GM12864 (cell line): ENCODE data around the gene GPBAR1.

Experiments used
- DNase-seq: peaks from one replicate; pipeline ENCODE4 v3.0.0-alpha.2; 2011; ENCODE audit warnings: low read depth
- H3K4me3 ChIP-seq: 2 replicates; pipeline ENCODE4 v1.5.1; 2011; ENCODE audit warnings: mild to moderate bottlenecking, low read depth, low read length, control low read depth
- CTCF ChIP-seq: IDR thresholded peaks from 2 replicates; pipeline ENCODE4 v1.5.1; 2011; ENCODE audit warnings: low read depth, mild to moderate bottlenecking, moderate library complexity, low read length, control low read depth, inconsistent platforms; ENCODE audit errors: missing control alignments

The GPBAR1 gene

GRCh38 chr2:218312267-218312756 lies 51.5 kb downstream of the GPBAR1 start:
- DNase-seq = no peak
- no peak overlapping the region for H3K4me3 ChIP-seq
- no peak for TF ChIP-seq CTCF

GRCh38 chr2:218313356-218313755 lies 52.5 kb downstream of the GPBAR1 start:
- no peak for TF ChIP-seq CTCF
- DNase-seq = no peak
- H3K4me3 ChIP-seq = no peak overlapping the region
